ENCODE results near the gene FASTKD1.

DNA sequence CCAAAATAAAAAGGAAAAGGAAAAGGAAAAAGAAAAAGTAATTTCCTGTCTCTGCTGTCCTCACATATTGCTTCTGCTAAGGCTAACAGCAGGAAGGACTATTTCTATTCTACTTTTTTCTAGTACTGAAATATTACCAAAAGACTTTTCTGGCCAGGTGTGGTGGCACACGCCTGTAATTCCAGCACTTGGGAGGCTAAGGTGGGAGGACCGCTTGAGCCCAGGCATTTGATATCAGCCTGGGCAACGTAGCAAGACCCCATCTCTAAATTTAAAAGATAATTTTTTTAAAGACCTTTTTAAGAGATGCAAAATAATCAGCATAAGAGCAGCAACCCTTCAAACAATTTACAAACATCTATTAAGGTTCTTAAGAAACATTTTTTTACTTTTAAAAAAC, 31.2 kb downstream of the FASTKD1 start:
- TF ChIP-seq, protein P1, sequence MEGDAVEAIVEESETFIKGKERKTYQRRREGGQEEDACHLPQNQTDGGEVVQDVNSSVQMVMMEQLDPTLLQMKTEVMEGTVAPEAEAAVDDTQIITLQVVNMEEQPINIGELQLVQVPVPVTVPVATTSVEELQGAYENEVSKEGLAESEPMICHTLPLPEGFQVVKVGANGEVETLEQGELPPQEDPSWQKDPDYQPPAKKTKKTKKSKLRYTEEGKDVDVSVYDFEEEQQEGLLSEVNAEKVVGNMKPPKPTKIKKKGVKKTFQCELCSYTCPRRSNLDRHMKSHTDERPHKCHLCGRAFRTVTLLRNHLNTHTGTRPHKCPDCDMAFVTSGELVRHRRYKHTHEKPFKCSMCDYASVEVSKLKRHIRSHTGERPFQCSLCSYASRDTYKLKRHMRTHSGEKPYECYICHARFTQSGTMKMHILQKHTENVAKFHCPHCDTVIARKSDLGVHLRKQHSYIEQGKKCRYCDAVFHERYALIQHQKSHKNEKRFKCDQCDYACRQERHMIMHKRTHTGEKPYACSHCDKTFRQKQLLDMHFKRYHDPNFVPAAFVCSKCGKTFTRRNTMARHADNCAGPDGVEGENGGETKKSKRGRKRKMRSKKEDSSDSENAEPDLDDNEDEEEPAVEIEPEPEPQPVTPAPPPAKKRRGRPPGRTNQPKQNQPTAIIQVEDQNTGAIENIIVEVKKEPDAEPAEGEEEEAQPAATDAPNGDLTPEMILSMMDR (IDR thresholded peaks at IDR 0.05), result no peak
- no peak for TF ChIP-seq POLR2A (IDR thresholded peaks at IDR 0.05)

Measured in lower leg skin (tissue), 3 donors.